GM18526 (cell line): ENCODE results near the gene ZFP69.

ENCODE experiments used
- POLR2A ChIP-seq: IDR thresholded peaks from 3 replicates; pipeline ENCODE4 v1.6.1; 2011; ENCODE audit not compliant: insufficient read length; ENCODE audit errors: extremely low read depth

Gene ZFP69

GRCh38 chr1:40479156-40479555 lies 2.1 kb downstream of the ZFP69 start:
- TF ChIP-seq POLR2A: no peak

- TF ChIP-seq POLR2A: no peak
Measured at GRCh38 chr1:40495315-40495903, 18.3 kb downstream of the ZFP69 start.

GRCh38 chr1:40507973-40508372 lies 30.9 kb downstream of the ZFP69 start:
- no peak for TF ChIP-seq POLR2A

GRCh38 chr1:40508375-40509341 lies 31.6 kb downstream of the ZFP69 start, which contains the start of gene EXO5:
Gene EXO5 (plus strand): TSS chr1:40508767. CDS start chr1:40514545, 5,778 bp downstream.
- peak; percentile 90 for TF ChIP-seq POLR2A

GRCh38 chr1:40519517-40519916 lies 42.4 kb downstream of the ZFP69 start:
- no peak for TF ChIP-seq POLR2A

GRCh38 chr1:40530735-40531380 lies 53.8 kb downstream of the ZFP69 start:
- no peak for TF ChIP-seq POLR2A

- TF ChIP-seq POLR2A: peak; percentile 77
Measured at GRCh38 chr1:40531381-40532061, 54.4 kb downstream of the ZFP69 start, which contains the start of gene ZNF684. Gene ZNF684 (plus strand): TSS chr1:40531637. CDS start chr1:40533167, 1,530 bp downstream.

GRCh38 chr1:40532062-40532389 lies 54.9 kb downstream of the ZFP69 start:
- TF ChIP-seq POLR2A: no peak

- TF ChIP-seq POLR2A: no peak
Measured at GRCh38 chr1:40532844-40533424, 55.8 kb downstream of the ZFP69 start.

- no peak for TF ChIP-seq POLR2A
Measured at GRCh38 chr1:40534589-40534988, 57.5 kb downstream of the ZFP69 start.

- TF ChIP-seq POLR2A: no peak
Measured at GRCh38 chr1:40535732-40536131, 58.6 kb downstream of the ZFP69 start.

GRCh38 chr1:40539338-40539737 lies 62.2 kb downstream of the ZFP69 start:
- no peak for TF ChIP-seq POLR2A
